Loucy (cell line): ENCODE results near the gene SPOP.

Experiments used
- CTCF ChIP-seq: fragments of 200-600 bp; sonication (generic); conservative IDR thresholded peaks from 2 replicates; pipeline ENCODE4 v1.5.1; 2014; ENCODE audit warnings: mild to moderate bottlenecking, antibody characterized with exemption, low read length
- EZH2phosphoT487 ChIP-seq: fragments of 200-600 bp; IDR thresholded peaks from 2 replicates; pipeline ENCODE4 v1.6.1; 2018; ENCODE audit warnings: antibody characterized with exemption, mild to moderate bottlenecking, moderate library complexity, borderline replicate concordance

- no peak for TF ChIP-seq EZH2phosphoT487
- no peak for TF ChIP-seq CTCF
Measured at GRCh38 chr17:49695698-49696232, 17.9 kb upstream of the SPOP start.
